SU-DHL-6 (cell line): ENCODE data around the gene WDR5B.

ENCODE experiments used
- EZH2phosphoT487 ChIP-seq: fragments of 200-600 bp; sonication (generic), shearing (Covaris generic); conservative IDR thresholded peaks from 2 replicates; pipeline ENCODE4 v1.6.1; 2018; ENCODE audit warnings: mild to moderate bottlenecking, antibody characterized with exemption, low read length, moderate library complexity, mixed read lengths
- TF ChIP-seq, protein P1 (sequence below): fragments of 200-600 bp; sonication (generic); IDR thresholded peaks from one replicate; pipeline ENCODE4 v1.5.1; 2017; ENCODE audit warnings: antibody characterized with exemption, mild to moderate bottlenecking, low read length, moderate library complexity; ENCODE audit not compliant: insufficient read depth, poor library complexity, severe bottlenecking

GRCh38 chr3:122427857-122428471 is 12.1 kb upstream of the WDR5B start:
- TF ChIP-seq, protein P1, sequence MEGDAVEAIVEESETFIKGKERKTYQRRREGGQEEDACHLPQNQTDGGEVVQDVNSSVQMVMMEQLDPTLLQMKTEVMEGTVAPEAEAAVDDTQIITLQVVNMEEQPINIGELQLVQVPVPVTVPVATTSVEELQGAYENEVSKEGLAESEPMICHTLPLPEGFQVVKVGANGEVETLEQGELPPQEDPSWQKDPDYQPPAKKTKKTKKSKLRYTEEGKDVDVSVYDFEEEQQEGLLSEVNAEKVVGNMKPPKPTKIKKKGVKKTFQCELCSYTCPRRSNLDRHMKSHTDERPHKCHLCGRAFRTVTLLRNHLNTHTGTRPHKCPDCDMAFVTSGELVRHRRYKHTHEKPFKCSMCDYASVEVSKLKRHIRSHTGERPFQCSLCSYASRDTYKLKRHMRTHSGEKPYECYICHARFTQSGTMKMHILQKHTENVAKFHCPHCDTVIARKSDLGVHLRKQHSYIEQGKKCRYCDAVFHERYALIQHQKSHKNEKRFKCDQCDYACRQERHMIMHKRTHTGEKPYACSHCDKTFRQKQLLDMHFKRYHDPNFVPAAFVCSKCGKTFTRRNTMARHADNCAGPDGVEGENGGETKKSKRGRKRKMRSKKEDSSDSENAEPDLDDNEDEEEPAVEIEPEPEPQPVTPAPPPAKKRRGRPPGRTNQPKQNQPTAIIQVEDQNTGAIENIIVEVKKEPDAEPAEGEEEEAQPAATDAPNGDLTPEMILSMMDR = no peak
- no peak for TF ChIP-seq EZH2phosphoT487
